GM23338 (cell line): ENCODE data around the gene CLIP2. TPM values are rescaled to one million over a fixed set of nuclear protein-coding genes. Genes with fewer than 3 reads are reported as not detected.

Experiments used
- ATAC-seq: fragments of 200-7000 bp; cut with Tn5 transposase; 3 replicates; pipeline ENCODE4 v1.9.1; 2020
- DNase-seq: peaks from one replicate; pipeline ENCODE4 v3.0.0-alpha.2; 2015; ENCODE audit warnings: low spot score
- H2AFZ ChIP-seq: fragments of 200-600 bp; sonication (generic); 2 replicates; pipeline ENCODE4 v1.8.0; 2016; ENCODE audit warnings: antibody characterized with exemption, mild to moderate bottlenecking, moderate library complexity
- H3F3A ChIP-seq: fragments of 200-600 bp; sonication (generic); replicated peaks from 2 replicates; pipeline ENCODE4 v1.8.0; 2017; ENCODE audit warnings: antibody characterized with exemption, mixed run types, low read depth
- H3K27ac ChIP-seq: fragments of 200-600 bp; sonication (generic); 2 replicates; pipeline ENCODE4 v1.6.1; 2016; ENCODE audit warnings: low read depth
- H3K27me3 ChIP-seq: fragments of 200-600 bp; sonication (generic); 2 replicates; pipeline ENCODE4 v1.8.0; 2016; ENCODE audit warnings: mild to moderate bottlenecking, mixed run types, moderate library complexity; ENCODE audit not compliant: insufficient read depth
- H3K36me3 ChIP-seq: fragments of 200-600 bp; sonication (generic); 2 replicates; pipeline ENCODE4 v1.8.0; 2016; ENCODE audit warnings: mild to moderate bottlenecking; ENCODE audit not compliant: insufficient read depth
- H3K4me1 ChIP-seq: fragments of 200-600 bp; sonication (generic); 2 replicates; pipeline ENCODE4 v1.8.0; 2016; ENCODE audit warnings: mild to moderate bottlenecking, moderate library complexity; ENCODE audit not compliant: insufficient read depth
- H3K4me2 ChIP-seq: fragments of 200-600 bp; sonication (generic); 2 replicates; pipeline ENCODE4 v1.7.1; 2017; ENCODE audit warnings: mixed run types
- H3K4me3 ChIP-seq: fragments of 200-600 bp; sonication (generic); 2 replicates; pipeline ENCODE4 v1.6.1; 2016; ENCODE audit warnings: mixed run types
- H3K79me2 ChIP-seq: fragments of 200-600 bp; sonication (generic); replicated peaks from 2 replicates; pipeline ENCODE4 v1.8.0; 2017; ENCODE audit warnings: mild to moderate bottlenecking; ENCODE audit not compliant: insufficient read depth
- H3K9me2 ChIP-seq: fragments of 200-600 bp; sonication (generic); 2 replicates; pipeline ENCODE4 v1.8.0; 2017; ENCODE audit not compliant: insufficient read depth
- H4K20me1 ChIP-seq: fragments of 200-600 bp; sonication (generic); replicated peaks from 2 replicates; pipeline ENCODE4 v1.8.0; 2017; ENCODE audit warnings: mild to moderate bottlenecking; ENCODE audit not compliant: insufficient read depth
- H3K27ac Mint-ChIP-seq: 2 replicates; pipeline ENCODE4 v1.8.0; 2020; ENCODE audit warnings: inconsistent platforms, mild to moderate bottlenecking, moderate library complexity, mixed read lengths
- H3K27me3 Mint-ChIP-seq: 3 replicates; pipeline ENCODE4 v1.8.0; 2022; ENCODE audit warnings: low read depth, mild to moderate bottlenecking, moderate library complexity, mixed read lengths, inconsistent platforms; ENCODE audit not compliant: insufficient read depth, poor library complexity
- H3K36me3 Mint-ChIP-seq: 3 replicates; pipeline ENCODE4 v1.8.0; 2021; ENCODE audit warnings: low read depth, mild to moderate bottlenecking, inconsistent platforms, moderate library complexity, mixed read lengths
- H3K4me1 Mint-ChIP-seq: 3 replicates; pipeline ENCODE4 v1.8.0; 2020; ENCODE audit warnings: mild to moderate bottlenecking, inconsistent platforms, mixed read lengths
- H3K4me3 Mint-ChIP-seq: 3 replicates; pipeline ENCODE4 v1.8.0; 2021; ENCODE audit warnings: moderate library complexity, mild to moderate bottlenecking, inconsistent platforms, mixed read lengths
- H3K9me3 Mint-ChIP-seq: 3 replicates; pipeline ENCODE4 v1.8.0; 2020; ENCODE audit warnings: moderate library complexity, mild to moderate bottlenecking, inconsistent platforms, mixed read lengths
- CTCF ChIP-seq, 2 experiments: fragments of 200-600 bp in 1 of 2; sonication (generic) in 1 of 2; conservative IDR thresholded peaks; 2 replicates each; pipeline versions ENCODE4 v1.5.1 to v1.6.1; 2016 to 2017; ENCODE audit warnings: antibody characterized with exemption in 2 of 2, low read depth in 2 of 2, mild to moderate bottlenecking in 2 of 2, moderate library complexity in 1 of 2
- ETS1 ChIP-seq: IDR thresholded peaks from 2 replicates; pipeline ENCODE4 v1.6.1; 2016; ENCODE audit warnings: antibody characterized with exemption
- EZH2 ChIP-seq: fragments of 200-600 bp; sonication (generic); IDR thresholded peaks from one replicate; pipeline ENCODE4 v1.8.0; 2017; ENCODE audit warnings: antibody characterized with exemption, mild to moderate bottlenecking, low read depth; ENCODE audit not compliant: unreplicated experiment
- EZH2phosphoT487 ChIP-seq: fragments of 200-600 bp; sonication (generic); IDR thresholded peaks from one replicate; pipeline ENCODE4 v1.8.1; 2018; ENCODE audit warnings: antibody characterized with exemption; ENCODE audit not compliant: unreplicated experiment
- JUNB ChIP-seq: IDR thresholded peaks from one replicate; pipeline ENCODE4 v1.6.1; 2016; ENCODE audit warnings: antibody characterized with exemption; ENCODE audit not compliant: unreplicated experiment
- ZNF331 ChIP-seq: fragments of 250-450 bp; sonication (Bioruptor Pico); IDR thresholded peaks from 2 replicates; pipeline ENCODE4 v1.5.0; 2020; ENCODE audit warnings: low read depth, mild to moderate bottlenecking, moderate library complexity
- ZNF462 ChIP-seq: fragments of 250-450 bp; sonication (Bioruptor Pico); IDR thresholded peaks from 2 replicates; pipeline ENCODE4 v1.5.0; 2020; ENCODE audit warnings: mild to moderate bottlenecking, moderate library complexity
- polyA plus RNA-seq: library from polyadenylated mRNA; unstranded; fragments of >200 nt; fragmentation: Nextera tagmentation; extraction: Ambion mirVana; gene quantifications from 2 replicates; pipeline ENCODE4 v1.2.1, GENCODE V29; 2016
- total RNA-seq: library from RNA; depleted of rRNA; stranded (reverse); fragments of >200 nt; shearing (Covaris generic); gene quantifications from 2 replicates; pipeline ENCODE4 v1.2.3, GENCODE V29; 2014
- TF ChIP-seq, protein P1 (sequence below): IDR thresholded peaks from one replicate; pipeline ENCODE4 v1.6.1; 2018; ENCODE audit warnings: antibody characterized with exemption; ENCODE audit not compliant: unreplicated experiment

The CLIP2 gene
- total and polyA plus RNA-seq, 2 experiments from 2014 or later, result 8.1 to 51.9 TPM

GRCh38 chr7:74438327-74438726 is 149.1 kb downstream of the CLIP2 start:
- Mint-ChIP-seq H3K27me3 (peaks cover under 1% of the 10 kb centered on the region), H3K27ac (no peak overlapping the region), H3K9me3 (peaks cover 16% of the 10 kb centered on the region), H3K36me3 (peaks cover 7% of the 10 kb centered on the region), H3K4me3 (no peak overlapping the region), H3K4me1 (peaks cover 2% of the 10 kb centered on the region; the same call in 2 of the 3 replicates)
- Histone ChIP-seq H3K27ac (no peak overlapping the region), H3K4me2 (no peak overlapping the region), H3F3A (no peaks in the 10 kb centered on the region), H3K79me2 (no peaks in the 10 kb centered on the region), H3K4me3 (no peak overlapping the region), H2AFZ (no peak overlapping the region), H4K20me1 (no peaks in the 10 kb centered on the region), H3K27me3 (no peaks in the 10 kb centered on the region), H3K4me1 (no peaks in the 10 kb centered on the region), H3K9me2 (no peaks in the 10 kb centered on the region), H3K36me3 (no peaks in the 10 kb centered on the region; the same call in 1 of the 2 replicates)
- DNase-seq (no peak), ATAC-seq (no peak)
- TF ChIP-seq, protein P1, sequence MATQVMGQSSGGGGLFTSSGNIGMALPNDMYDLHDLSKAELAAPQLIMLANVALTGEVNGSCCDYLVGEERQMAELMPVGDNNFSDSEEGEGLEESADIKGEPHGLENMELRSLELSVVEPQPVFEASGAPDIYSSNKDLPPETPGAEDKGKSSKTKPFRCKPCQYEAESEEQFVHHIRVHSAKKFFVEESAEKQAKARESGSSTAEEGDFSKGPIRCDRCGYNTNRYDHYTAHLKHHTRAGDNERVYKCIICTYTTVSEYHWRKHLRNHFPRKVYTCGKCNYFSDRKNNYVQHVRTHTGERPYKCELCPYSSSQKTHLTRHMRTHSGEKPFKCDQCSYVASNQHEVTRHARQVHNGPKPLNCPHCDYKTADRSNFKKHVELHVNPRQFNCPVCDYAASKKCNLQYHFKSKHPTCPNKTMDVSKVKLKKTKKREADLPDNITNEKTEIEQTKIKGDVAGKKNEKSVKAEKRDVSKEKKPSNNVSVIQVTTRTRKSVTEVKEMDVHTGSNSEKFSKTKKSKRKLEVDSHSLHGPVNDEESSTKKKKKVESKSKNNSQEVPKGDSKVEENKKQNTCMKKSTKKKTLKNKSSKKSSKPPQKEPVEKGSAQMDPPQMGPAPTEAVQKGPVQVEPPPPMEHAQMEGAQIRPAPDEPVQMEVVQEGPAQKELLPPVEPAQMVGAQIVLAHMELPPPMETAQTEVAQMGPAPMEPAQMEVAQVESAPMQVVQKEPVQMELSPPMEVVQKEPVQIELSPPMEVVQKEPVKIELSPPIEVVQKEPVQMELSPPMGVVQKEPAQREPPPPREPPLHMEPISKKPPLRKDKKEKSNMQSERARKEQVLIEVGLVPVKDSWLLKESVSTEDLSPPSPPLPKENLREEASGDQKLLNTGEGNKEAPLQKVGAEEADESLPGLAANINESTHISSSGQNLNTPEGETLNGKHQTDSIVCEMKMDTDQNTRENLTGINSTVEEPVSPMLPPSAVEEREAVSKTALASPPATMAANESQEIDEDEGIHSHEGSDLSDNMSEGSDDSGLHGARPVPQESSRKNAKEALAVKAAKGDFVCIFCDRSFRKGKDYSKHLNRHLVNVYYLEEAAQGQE, result no peak
- TF ChIP-seq ZNF331 (CRISPR knock-in tag), result no peak

DNA sequence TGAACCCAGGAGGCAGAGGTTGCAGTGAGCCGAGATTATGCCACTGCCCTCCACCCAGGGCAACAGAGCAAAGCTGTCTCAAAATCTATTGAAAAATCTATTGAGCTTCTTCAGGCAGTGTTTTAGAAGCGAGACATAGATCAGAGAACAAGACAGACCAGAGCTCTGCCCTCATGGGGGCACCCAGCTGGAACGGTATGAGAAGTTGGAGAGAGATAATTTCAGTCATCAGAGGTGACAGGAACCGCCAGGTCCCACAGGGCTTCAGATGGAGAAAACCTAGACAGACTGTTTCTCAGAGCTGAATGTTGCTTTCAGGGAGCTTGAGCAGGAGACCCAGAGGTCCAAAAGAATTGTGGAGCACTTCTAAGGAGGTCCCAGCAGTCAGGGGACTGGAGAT is 150.3 kb downstream of the CLIP2 start:
- no peaks in the 10 kb centered on the region; the same call in 1 of the 2 replicates for H3K36me3 ChIP-seq
- H3K27ac ChIP-seq, result no peak overlapping the region
- H3K4me2 ChIP-seq, result no peak overlapping the region
- no peaks in the 10 kb centered on the region for H3K27me3 ChIP-seq
- no peak overlapping the region for H3K4me3 ChIP-seq
- Mint-ChIP-seq H3K9me3 (peaks cover 16% of the 10 kb centered on the region), H3K4me3 (no peak overlapping the region), H3K27ac (no peak overlapping the region), H3K27me3 (no peaks in the 10 kb centered on the region), H3K36me3 (peaks cover 7% of the 10 kb centered on the region), H3K4me1 (peaks cover 2% of the 10 kb centered on the region; the same call in 2 of the 3 replicates)
- no peak for ATAC-seq
- no peak for DNase-seq
- H4K20me1 ChIP-seq, result no peaks in the 10 kb centered on the region
- H3K9me2 ChIP-seq, result no peaks in the 10 kb centered on the region
- H3K79me2 ChIP-seq, result no peaks in the 10 kb centered on the region
- H2AFZ ChIP-seq, result no peak overlapping the region
- H3F3A ChIP-seq, result no peaks in the 10 kb centered on the region
- H3K4me1 ChIP-seq, result no peaks in the 10 kb centered on the region
- no peak for TF ChIP-seq EZH2phosphoT487
- TF ChIP-seq CTCF (conservative IDR thresholded peaks at IDR 0.05; ENCODE audit: low read depth in 2 of 2), result no peak
- no peak for TF ChIP-seq EZH2
- no peak for TF ChIP-seq ETS1
- no peak for TF ChIP-seq ZNF462
- TF ChIP-seq JUNB, result no peak
